ENCODE measurements around the gene PRM2. TPM values are rescaled to one million over a fixed set of nuclear protein-coding genes. Genes with fewer than 3 reads are reported as not detected.
A peak's percentile ranks its signal among the peaks of the same experiment; 100 is the strongest.

PRM2 gene
- total RNA-seq, 2 donors from 2014 or later = not detected

DNA sequence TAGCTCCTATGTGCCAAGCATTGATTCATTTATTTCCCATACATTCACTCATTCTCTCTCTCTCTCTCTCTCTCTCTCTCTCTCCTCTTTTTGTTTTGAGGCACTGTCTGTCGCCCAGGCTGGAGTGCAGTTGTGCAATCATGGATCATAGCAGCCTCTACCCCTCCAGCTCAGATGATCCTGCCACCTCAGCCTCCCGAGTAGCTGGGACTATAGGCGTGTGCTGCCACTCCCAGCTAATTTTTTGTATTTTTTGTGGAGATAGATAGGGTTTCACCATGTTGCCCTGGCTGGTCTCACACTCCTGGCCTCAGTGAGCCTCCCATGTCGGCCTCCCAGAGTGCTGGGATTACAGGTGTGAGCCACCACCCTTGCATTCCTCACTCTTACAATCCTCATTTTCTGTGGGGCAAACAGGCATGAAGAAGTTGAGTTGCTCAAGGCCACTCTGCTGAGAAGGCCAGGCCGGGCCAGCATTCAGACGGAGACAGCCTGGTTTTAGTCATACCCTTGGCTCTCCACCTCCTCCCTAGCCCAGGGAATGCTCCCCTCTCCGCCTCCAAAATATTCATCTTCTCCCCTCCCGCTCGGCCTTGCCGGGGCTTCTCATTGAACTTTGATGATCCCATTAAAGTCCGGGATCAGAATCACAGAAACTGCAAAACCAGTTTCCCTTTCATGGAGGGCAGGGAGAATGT, 765 bp upstream of the PRM2 start:
- H3K9ac ChIP-seq (ENCODE audit: extremely low read depth, low read length, poor library complexity, severe bottlenecking) = no peak overlapping the region
- H3K27ac Mint-ChIP-seq = no peak overlapping the region

DNA sequence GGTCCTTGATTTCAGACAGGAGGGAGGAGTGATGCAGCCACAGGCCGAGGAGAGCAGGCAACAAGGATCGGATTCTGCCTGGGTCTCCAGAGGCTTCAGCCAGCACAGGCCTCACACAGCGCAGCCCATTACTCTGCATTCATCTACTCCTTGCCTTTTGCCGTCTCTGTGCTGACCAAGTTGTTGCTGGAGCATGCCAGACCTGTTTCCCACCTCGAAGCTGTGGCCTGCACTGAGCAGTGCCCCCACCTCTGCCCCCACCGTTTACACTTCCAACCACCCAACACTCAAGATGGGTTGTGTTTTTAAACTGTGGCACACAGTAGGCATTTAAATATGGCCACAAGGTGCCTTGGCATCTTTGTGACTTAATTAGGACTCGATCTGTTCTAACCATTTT, 1.3 kb downstream of the PRM2 start:
- no peaks in the 10 kb centered on the region for H3K36me3 Mint-ChIP-seq (ENCODE audit: low read depth)
- no peak for DNase-seq

More for the DNA sequence above, 765 bp upstream of the PRM2 start:
- WGBS, 2 experiments (ENCODE audit: insufficient coverage in 1 of 2, insufficient read length in 1 of 2) = 91 to 92% methylated on average over 6 to 11 of the region's 11 CpGs
- no peaks in the 10 kb centered on the region for H3K36me3 Mint-ChIP-seq (ENCODE audit: low read depth)
- TF ChIP-seq, protein P1, sequence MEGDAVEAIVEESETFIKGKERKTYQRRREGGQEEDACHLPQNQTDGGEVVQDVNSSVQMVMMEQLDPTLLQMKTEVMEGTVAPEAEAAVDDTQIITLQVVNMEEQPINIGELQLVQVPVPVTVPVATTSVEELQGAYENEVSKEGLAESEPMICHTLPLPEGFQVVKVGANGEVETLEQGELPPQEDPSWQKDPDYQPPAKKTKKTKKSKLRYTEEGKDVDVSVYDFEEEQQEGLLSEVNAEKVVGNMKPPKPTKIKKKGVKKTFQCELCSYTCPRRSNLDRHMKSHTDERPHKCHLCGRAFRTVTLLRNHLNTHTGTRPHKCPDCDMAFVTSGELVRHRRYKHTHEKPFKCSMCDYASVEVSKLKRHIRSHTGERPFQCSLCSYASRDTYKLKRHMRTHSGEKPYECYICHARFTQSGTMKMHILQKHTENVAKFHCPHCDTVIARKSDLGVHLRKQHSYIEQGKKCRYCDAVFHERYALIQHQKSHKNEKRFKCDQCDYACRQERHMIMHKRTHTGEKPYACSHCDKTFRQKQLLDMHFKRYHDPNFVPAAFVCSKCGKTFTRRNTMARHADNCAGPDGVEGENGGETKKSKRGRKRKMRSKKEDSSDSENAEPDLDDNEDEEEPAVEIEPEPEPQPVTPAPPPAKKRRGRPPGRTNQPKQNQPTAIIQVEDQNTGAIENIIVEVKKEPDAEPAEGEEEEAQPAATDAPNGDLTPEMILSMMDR (conservative IDR thresholded peaks at IDR 0.05) = no peak
- peaks cover 2% of the 10 kb centered on the region for H3K27me3 Mint-ChIP-seq (ENCODE audit: insufficient read depth)
- H3K9me3 Mint-ChIP-seq = no peaks in the 10 kb centered on the region
- DNase-seq = no peak
- H3K27me3 ChIP-seq (ENCODE audit: control insufficient read depth, insufficient read depth, low read length, poor library complexity, severe bottlenecking) = no peaks in the 10 kb centered on the region
- peaks cover 5% of the 10 kb centered on the region for H3K4me1 Mint-ChIP-seq
- H3K4me3 ChIP-seq (ENCODE audit: low read length) = no peak overlapping the region
- H3K9me3 ChIP-seq (ENCODE audit: control insufficient read depth, low read length) = no peaks in the 10 kb centered on the region
- no peak overlapping the region for H3K4me3 Mint-ChIP-seq
- no peaks in the 10 kb centered on the region for H3K4me1 ChIP-seq (ENCODE audit: control insufficient read depth, insufficient read depth, low read length)
- H3K27ac ChIP-seq (ENCODE audit: low read depth, low read length) = no peak overlapping the region
- no peaks in the 10 kb centered on the region for H3K36me3 ChIP-seq (ENCODE audit: control insufficient read depth, insufficient read depth, low read length)

DNA sequence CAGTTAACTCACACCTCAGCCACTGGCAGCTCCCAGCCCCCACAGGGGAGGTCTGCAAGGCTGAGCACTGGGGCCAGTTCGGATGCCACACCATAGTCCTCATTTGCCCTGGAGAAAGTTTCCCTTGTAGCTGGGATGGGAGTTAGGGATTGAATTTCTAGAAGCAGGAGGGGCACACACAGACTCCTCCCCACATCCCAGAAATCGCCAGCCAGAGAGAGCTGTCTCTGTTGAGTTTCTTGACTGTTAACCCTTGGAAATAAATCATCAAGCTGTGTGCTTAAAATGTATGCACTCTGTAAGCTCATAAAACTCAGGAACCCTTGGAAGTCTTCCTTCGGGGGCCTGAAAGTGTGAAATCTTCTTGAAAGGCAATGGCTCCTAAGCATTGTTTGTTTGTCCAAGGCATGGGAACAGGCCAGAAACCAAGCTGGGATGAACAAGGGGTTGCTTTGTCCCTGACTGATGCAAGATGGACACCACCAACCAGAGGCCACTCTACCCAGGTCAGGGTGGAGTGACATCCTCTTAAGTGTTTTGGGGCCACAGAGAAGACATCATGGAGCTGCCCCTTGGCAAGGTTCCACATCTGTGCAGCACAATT, 2.5 kb downstream of the PRM2 start:
- H3K27ac Mint-ChIP-seq = no peak overlapping the region
- DNase-seq = no peak

More for the DNA sequence above, 1.3 kb downstream of the PRM2 start:
- 94 to 100% methylated on average over 4 to 7 of the region's 7 CpGs for WGBS, 2 experiments (ENCODE audit: insufficient coverage in 1 of 2, insufficient read length in 1 of 2)
- Histone ChIP-seq H3K27ac (ENCODE audit: low read depth, low read length) (no peak overlapping the region), H3K36me3 (ENCODE audit: control insufficient read depth, insufficient read depth, low read length) (no peaks in the 10 kb centered on the region), H3K4me1 (ENCODE audit: control insufficient read depth, insufficient read depth, low read length) (no peaks in the 10 kb centered on the region), H3K9ac (ENCODE audit: extremely low read depth, low read length, poor library complexity, severe bottlenecking) (no peak overlapping the region), H3K9me3 (ENCODE audit: control insufficient read depth, low read length) (no peaks in the 10 kb centered on the region), H3K4me3 (ENCODE audit: low read length) (no peak overlapping the region), H3K27me3 (ENCODE audit: control insufficient read depth, insufficient read depth, low read length, poor library complexity, severe bottlenecking) (no peaks in the 10 kb centered on the region)
- Mint-ChIP-seq H3K27ac (no peak overlapping the region), H3K27me3 (ENCODE audit: insufficient read depth) (peaks cover 2% of the 10 kb centered on the region), H3K4me3 (no peak overlapping the region), H3K9me3 (no peaks in the 10 kb centered on the region), H3K4me1 (no peaks in the 10 kb centered on the region)
- TF ChIP-seq, protein P1 (conservative IDR thresholded peaks at IDR 0.05) = no peak

More for the DNA sequence above, 2.5 kb downstream of the PRM2 start:
- TF ChIP-seq, protein P1 (conservative IDR thresholded peaks at IDR 0.05) = no peak
- H3K4me3 ChIP-seq (ENCODE audit: low read length) = no peak overlapping the region
- Mint-ChIP-seq H3K4me3 (no peak overlapping the region), H3K36me3 (ENCODE audit: low read depth) (no peaks in the 10 kb centered on the region), H3K9me3 (no peaks in the 10 kb centered on the region), H3K27me3 (ENCODE audit: insufficient read depth) (peaks cover 2% of the 10 kb centered on the region), H3K4me1 (no peaks in the 10 kb centered on the region)
- no peaks in the 10 kb centered on the region for H3K27me3 ChIP-seq (ENCODE audit: control insufficient read depth, insufficient read depth, low read length, poor library complexity, severe bottlenecking)
- H3K9me3 ChIP-seq (ENCODE audit: control insufficient read depth, low read length) = no peaks in the 10 kb centered on the region
- no peaks in the 10 kb centered on the region for H3K36me3 ChIP-seq (ENCODE audit: control insufficient read depth, insufficient read depth, low read length)
- peak overlapping the region; percentile 93 for H3K27ac ChIP-seq (ENCODE audit: low read depth, low read length)
- no peak overlapping the region for H3K9ac ChIP-seq (ENCODE audit: extremely low read depth, low read length, poor library complexity, severe bottlenecking)
- no peaks in the 10 kb centered on the region for H3K4me1 ChIP-seq (ENCODE audit: control insufficient read depth, insufficient read depth, low read length)
- 59 to 86% methylated on average over 2 to 3 of the region's 3 CpGs for WGBS, 2 experiments (ENCODE audit: insufficient coverage in 1 of 2, insufficient read length in 1 of 2)

Measured in endodermal cell (in vitro differentiated cells).